ENCODE measurements around the gene IL3. TPM values are rescaled to one million over a fixed set of nuclear protein-coding genes. Genes with fewer than 3 reads are reported as not detected.
"Not testable (repeated sequence)": the region's sequence is repeated elsewhere in the genome, so short reads cannot be mapped to it uniquely, and the experiment has no call there.

IL3 gene
- polyA plus RNA-seq, 3 donors = not detected

DNA sequence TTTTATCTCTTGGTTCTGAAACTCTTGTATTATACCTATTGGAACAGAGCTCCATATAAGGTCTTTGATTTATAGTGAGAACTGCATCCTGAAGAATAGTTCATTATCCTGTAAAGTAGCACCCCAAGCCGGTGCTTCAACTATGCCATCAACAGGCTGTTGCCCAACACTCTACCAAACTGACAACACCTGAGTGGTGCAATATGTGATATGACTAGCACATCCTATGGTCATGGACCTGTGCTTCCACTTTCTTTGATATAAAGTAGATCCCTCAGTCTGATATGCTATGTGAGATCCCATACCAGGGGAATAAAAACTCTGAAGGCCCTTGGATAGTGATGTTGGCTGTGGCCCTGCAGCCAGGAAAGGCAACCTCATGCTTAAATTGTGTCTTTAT is 28.9 kb downstream of the IL3 start:
- DNase-seq (ENCODE audit: low read depth in 3 of 3, low spot score in 2 of 3) = no peak

DNA sequence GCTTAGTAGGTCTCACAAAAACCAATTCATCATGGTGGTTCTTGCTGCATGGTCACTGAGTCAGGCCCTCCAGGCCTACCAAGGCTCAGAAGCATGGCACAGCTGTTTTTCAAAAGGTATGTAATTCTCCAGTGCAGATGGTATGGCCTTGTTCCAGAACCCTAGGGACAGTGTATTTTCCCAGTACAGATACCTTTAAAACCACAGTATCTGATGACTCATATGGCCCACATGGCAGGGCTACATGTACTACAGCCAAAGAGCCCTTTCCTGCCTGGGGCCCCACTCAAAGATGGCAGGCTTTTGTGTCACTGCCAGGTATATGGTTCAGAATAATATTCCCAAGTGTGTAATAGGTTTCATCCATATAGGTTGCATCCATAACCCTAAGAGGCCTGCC is 29.7 kb downstream of the IL3 start:
- DNase-seq (ENCODE audit: low read depth in 3 of 3, low spot score in 2 of 3) = no peak

GRCh38 chr5:132093271-132093670 is 32.8 kb downstream of the IL3 start:
- DNase-seq (ENCODE audit: low read depth in 3 of 3, low spot score in 2 of 3) = no peak

DNA sequence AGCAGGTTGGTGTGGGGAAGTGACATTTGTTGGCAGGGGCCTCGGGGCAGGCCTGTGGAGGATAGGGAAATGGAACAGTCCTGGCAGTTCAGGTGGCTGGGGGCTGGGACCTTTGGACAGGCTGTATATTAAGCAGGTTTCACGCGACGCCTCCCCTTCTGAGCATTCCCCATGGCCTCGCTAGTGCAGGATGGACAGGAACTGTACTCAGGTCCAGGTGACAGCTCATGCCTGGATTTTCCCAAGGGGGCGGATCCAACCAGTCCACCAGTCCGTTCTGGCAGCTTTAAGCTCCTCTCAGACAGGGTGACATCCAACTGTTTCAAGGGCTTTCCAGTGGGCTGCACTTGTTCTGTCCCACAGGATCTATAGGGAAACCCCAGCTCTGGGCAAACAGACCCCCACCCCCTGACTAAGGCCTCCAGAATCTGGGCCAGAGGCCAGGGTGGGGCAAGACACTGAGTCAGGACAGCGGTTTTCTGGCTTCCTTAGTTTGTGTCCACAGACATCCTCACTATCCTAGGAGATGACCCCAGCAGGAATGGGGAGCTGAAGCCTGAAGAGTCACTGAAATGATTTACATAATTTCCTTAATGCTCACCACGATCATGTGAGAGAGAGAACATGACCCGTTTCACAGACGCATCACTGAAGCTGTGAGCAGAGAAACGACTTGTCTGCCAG is 34.1 kb downstream of the IL3 start:
- no peak for DNase-seq (ENCODE audit: low read depth in 3 of 3, low spot score in 2 of 3)

GRCh38 chr5:132095077-132095410 is 34.6 kb downstream of the IL3 start:
- no peak for DNase-seq (ENCODE audit: low read depth in 3 of 3, low spot score in 2 of 3)

DNA sequence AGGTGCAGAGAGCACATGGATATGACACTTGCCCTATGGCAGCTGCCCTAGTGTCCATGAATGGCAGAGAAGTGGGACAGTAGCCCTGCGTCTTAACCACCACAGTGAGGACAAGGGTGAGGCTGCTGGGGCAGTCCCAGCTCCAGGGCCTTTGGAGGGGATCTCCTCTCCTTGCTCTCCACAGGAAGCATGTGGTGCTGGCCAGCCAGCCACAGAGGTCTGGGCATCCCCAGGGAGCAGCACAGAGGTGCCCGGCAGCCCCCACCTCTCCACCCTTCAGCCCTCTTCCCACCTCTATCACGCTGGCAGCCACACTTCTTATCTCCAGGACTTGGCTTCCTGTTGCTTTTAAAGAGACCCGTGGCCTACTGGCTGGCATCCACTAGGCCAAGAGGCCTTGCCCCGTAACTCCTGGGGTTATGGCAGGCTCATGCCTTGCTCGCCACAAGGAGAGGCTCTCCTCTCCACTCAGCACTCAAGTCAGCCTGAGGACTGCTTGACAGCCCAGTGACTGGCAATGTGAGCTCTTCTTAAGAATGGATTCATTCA is 35.0 kb downstream of the IL3 start:
- DNase-seq (ENCODE audit: low read depth in 3 of 3, low spot score in 2 of 3) = no peak

- DNase-seq (ENCODE audit: low read depth in 3 of 3, low spot score in 2 of 3) = no peak
These were observed 36.4 kb downstream of the IL3 start for GRCh38 chr5:132096904-132097303.

GRCh38 chr5:132098151-132098594 is 37.7 kb downstream of the IL3 start:
- no peak for DNase-seq (ENCODE audit: low read depth in 3 of 3, low spot score in 2 of 3)

GRCh38 chr5:132098621-132099020 is 38.2 kb downstream of the IL3 start:
- no peak for DNase-seq (ENCODE audit: low read depth in 3 of 3, low spot score in 2 of 3)

GRCh38 chr5:132099076-132099748 is 38.8 kb downstream of the IL3 start:
- DNase-seq (ENCODE audit: low read depth in 3 of 3, low spot score in 2 of 3) = no peak

- DNase-seq (ENCODE audit: low read depth in 3 of 3, low spot score in 2 of 3) = no peak
These were observed 39.5 kb downstream of the IL3 start for GRCh38 chr5:132099905-132100304.

GRCh38 chr5:132100672-132101261 is 40.3 kb downstream of the IL3 start:
- no peak for DNase-seq (ENCODE audit: low read depth in 3 of 3, low spot score in 2 of 3)

- no peak for DNase-seq (ENCODE audit: low read depth in 3 of 3, low spot score in 2 of 3)
These were observed 41.0 kb downstream of the IL3 start for GRCh38 chr5:132101385-132101880.

GRCh38 chr5:132102101-132102701 is 41.7 kb downstream of the IL3 start:
- no peak for DNase-seq (ENCODE audit: low read depth in 3 of 3, low spot score in 2 of 3)

DNA sequence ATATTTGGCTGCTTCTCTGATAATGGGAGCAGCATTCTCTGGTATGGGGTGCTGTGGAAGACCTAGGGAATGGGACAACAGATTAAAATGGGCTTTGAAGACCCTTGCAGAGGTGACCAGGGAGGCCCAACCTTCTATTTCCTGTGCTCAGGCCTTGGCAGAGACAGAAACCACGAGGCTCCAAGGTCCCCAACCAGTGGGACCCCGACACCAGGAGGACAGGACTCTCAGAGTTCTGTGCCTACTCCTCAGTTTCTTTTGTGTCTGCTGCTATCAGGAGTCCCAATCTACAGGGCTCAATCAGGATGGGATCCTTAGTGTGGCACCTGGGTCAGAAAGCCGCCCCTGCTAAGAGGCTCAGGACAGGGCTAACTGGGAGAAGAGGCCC is 42.5 kb downstream of the IL3 start:
- DNase-seq (ENCODE audit: low read depth in 3 of 3, low spot score in 2 of 3) = no peak

DNA sequence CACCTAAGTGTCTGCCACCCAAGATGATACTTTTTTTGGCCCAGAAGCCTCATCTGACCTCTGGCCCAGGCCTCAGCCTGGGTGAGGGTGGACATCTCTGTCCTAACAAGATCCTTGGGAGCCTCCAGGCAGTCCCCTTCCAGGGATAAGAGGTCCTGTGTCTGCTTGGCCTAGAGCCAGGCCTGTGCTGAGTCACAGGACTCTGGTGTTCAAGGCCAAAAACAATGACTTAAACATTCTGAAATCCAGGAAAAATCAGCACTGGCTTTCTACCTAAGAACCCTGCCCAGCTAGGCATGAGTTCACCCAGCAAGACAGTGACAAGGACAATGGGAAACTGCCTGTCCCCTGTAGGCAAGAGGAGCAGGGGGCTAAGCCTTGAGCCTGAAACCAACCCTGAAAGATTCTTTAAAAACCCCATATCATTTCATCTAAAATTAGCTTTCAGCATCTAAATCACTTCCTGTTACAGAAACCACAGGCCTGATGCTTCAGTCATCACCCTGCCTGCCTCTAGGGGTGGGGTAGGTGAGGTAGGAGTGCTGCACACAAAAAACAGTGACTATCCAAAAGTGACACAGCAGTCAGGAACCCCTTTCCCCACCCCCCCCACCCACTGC is 43.0 kb downstream of the IL3 start:
- DNase-seq (ENCODE audit: low read depth in 3 of 3, low spot score in 2 of 3) = no peak

DNA sequence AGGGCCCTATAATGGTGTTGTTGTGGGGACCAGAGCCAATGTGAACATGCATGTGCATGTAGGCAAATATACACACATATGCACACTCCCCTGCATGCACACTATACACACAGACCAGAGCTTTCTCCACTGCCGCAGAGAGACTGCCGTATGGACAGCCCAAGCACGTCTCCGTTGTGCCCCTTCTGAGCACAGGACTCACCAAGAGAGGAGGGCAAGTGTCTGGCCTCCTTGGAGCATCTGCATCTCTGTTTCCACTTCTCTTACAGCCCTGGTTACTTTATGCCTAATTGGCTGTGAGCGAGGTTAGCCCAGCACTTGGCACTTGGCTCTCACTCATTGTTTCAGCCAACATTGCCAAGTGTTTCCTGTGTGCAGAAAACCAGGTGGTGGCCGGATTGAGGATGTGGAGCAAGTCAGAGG is 43.5 kb downstream of the IL3 start:
- DNase-seq (ENCODE audit: low read depth in 3 of 3, low spot score in 2 of 3) = no peak

GRCh38 chr5:132104556-132104955 is 44.1 kb downstream of the IL3 start:
- DNase-seq (ENCODE audit: low read depth in 3 of 3, low spot score in 2 of 3) = no peak

GRCh38 chr5:132105688-132106087 is 45.2 kb downstream of the IL3 start:
- no peak for DNase-seq (ENCODE audit: low read depth in 3 of 3, low spot score in 2 of 3)

DNA sequence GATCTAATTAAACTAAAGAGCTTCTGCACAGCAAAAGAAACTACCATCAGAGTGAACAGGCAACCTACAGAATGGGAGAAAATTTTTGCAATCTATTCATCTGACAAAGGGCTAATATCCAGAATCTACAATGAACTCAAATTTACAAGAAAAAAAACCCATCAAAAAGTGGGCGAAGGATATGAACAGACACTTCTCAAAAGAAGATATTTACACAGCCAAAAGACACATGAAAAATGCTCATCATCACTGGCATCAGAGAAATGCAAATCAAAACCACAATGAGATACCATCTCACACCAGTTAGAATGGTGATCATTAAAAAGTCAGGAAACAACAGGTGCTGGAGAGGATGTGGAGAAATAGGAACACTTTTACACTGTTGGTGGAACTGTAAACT is 48.0 kb downstream of the IL3 start:
- not testable (repeated sequence) for DNase-seq (ENCODE audit: low read depth in 3 of 3, low spot score in 2 of 3)

DNA sequence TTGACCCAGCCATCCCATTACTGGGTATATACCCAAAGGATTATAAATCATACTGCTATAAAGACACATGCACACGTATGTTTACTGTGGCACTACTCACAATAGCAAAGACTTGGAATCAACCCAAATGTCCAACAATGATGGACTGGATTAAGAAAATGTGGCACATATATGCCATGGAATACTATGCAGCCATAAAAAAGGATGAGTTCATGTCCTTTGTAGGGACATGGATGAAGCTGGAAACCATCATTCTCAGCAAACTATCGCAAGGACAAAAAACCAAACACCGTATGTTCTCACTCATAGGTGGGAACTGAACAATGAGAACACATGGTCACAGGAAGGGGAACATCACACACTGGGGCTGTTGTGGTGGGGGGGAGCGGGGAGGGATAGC is 48.5 kb downstream of the IL3 start:
- DNase-seq (ENCODE audit: low read depth in 3 of 3, low spot score in 2 of 3) = not testable (repeated sequence)
